Choroid plexus epithelial cell (primary cell): ENCODE results near the gene IGFALS.

Experiments used
- DNase-seq: peaks from one replicate; pipeline ENCODE4 v3.0.0-alpha.2; 2010; ENCODE audit warnings: low read depth
- H3K4me3 ChIP-seq: 2 replicates; pipeline ENCODE4 v1.5.1; 2011; ENCODE audit warnings: low read depth, mild to moderate bottlenecking, control low read depth, low read length, moderate library complexity
- TF ChIP-seq, protein P1 (sequence below): conservative IDR thresholded peaks from 2 replicates; pipeline ENCODE4 v1.5.1; 2011; ENCODE audit warnings: low read depth, mild to moderate bottlenecking, control low read depth, inconsistent platforms, low read length, moderate library complexity

IGFALS gene

DNA sequence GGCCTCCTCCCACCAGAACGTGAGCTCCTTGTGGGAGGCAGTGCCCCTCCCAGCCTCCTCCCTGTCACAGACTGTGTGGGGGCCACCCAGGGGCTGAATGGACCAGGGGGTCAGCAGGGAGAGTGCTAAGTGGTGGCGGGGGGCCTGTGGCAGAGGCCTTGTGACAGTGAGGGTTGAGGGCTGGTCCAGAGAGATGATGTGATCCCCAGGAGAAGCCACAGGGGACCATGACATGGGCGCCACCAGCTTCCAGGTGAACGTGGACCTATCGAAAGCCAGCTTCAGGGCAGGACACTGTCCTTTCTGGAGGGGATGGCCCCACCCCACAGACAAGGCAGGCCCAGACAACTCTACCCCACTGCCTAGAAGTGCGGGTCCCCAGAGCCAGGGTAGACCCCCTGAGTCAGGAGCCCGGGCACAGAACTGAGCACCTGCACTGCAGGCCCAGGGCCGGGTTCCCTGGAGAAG lies 14.2 kb downstream of the IGFALS start:
- H3K4me3 ChIP-seq = no peak overlapping the region
- TF ChIP-seq, protein P1, sequence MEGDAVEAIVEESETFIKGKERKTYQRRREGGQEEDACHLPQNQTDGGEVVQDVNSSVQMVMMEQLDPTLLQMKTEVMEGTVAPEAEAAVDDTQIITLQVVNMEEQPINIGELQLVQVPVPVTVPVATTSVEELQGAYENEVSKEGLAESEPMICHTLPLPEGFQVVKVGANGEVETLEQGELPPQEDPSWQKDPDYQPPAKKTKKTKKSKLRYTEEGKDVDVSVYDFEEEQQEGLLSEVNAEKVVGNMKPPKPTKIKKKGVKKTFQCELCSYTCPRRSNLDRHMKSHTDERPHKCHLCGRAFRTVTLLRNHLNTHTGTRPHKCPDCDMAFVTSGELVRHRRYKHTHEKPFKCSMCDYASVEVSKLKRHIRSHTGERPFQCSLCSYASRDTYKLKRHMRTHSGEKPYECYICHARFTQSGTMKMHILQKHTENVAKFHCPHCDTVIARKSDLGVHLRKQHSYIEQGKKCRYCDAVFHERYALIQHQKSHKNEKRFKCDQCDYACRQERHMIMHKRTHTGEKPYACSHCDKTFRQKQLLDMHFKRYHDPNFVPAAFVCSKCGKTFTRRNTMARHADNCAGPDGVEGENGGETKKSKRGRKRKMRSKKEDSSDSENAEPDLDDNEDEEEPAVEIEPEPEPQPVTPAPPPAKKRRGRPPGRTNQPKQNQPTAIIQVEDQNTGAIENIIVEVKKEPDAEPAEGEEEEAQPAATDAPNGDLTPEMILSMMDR = no peak
- no peak for DNase-seq

DNA sequence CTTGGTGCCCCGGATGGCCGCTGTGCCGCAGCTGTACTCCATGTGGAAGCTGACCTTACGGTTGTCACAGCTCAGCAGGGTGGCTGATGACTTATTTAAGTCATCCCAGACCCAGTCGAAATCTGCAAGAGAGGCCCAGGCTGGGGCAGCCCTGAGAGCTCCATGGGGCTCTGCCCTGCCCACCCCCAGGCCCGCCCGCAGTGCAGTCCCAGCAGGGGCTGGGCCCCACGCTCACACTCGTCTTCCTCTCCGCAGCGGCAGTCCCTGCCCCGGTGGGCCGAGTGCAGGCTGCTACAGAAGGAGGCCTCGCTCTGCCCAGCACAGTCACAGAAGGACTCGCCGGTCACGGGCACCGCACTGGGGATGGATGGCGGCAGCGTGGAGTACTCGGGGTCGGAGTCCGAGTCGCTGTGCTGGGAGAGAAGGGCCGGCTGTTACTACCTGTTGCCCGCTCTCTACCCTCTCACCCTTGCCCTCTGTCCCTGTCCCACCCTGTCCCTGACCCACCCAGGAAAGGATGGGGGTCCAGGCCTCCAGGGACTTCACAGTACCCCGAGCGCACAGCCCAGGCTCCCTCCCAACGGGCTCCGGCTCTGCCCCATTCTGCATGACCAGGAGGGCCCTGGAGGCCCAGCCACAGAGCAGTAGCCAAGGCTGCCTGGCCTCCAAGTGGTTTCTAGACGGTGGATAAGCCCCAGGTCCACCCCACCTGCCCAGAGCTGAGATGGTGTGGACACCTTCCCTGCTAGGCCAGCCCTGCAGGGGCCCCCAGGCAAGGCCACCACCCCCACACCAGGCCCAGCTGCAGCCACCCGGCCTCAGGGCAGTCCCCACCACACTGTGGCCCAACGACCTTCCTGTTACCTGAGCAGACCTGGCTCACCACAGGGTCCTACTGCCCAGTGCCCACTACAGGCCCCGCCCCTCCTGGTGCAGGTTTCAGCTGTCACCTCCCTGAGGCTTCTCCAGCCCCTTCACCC lies 15.0 kb downstream of the IGFALS start:
- peak; percentile 88 for DNase-seq

DNA sequence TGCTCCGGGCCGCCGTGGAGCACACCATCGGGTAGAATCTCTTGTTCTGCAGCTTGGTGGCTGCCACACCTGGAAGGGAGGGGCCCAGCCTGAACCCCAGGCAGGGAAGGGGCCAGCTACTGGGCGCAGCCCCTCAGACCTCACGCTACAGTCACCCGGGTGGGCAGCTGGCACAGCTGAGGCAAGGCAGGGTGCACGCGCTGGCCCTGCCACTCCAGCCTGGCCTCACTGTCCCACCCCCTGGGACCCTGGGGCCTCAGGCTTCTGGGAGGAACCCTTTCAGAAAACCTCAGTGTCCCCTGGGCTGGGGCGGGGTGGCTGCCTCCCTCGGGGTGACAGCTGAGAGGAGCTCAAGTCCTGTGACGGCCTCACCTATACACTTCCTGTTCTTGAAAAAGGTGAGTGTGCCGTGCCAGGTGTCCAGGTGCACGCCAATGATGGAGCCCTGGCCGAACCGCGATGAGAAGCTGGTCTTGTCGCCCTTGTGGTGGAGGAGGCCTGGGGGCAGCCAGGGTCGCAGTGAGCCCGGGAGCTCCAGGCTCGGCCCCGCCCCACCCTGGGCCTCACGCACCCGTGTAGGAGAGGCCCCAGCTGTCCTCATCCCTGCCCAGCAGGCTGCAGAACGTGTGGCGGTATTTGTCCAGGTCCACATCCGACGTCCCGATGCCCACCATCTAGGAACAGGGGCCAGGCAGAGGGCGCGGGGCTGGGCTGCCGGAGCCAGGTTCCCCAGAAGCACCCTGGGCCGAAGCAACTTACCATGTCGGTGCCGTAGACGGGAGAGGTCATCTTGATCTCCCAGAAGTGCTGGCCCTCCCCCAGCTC lies 15.9 kb downstream of the IGFALS start:
- H3K4me3 ChIP-seq = no peak overlapping the region
- DNase-seq = no peak
- TF ChIP-seq, protein P1 = no peak

More for the DNA sequence above, 15.0 kb downstream of the IGFALS start:
- TF ChIP-seq, protein P1 = no peak
- no peak overlapping the region for H3K4me3 ChIP-seq

DNA sequence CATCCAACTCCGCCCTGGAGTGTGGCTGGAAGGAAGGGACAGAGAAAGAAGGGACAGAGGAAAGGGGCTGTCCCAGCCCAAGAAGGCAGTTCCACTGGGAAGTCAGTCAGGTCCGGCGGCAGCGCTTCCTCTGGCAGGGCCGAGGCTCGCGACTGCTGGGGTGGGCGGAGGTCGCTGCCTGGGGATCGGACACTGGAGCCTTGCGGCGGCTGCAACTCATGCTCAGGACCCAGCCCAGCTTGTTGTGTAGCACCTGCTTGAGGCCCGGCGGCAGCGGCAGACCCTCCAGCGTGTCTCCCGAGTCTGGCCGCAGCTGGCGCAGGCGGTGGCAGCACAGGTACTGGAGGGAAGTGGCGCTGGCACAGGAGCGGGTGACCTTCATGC lies 16.5 kb downstream of the IGFALS start:
- H3K4me3 ChIP-seq = no peak overlapping the region
- DNase-seq = no peak
- TF ChIP-seq, protein P1 = no peak

DNA sequence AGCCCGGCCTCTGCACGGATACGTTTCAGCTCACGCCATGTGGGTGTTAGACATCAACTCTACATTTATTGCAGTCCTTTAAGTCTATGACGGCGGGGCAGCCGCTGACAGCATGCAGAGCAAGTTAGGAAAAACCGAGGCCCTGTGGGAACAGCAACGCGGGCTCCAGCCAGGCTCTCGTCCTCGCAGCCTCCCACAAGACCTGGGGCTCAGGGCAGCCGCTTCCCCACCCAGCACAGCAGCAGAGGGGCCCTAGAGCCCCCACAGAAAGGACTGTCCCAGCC lies 16.9 kb downstream of the IGFALS start:
- no peak overlapping the region for H3K4me3 ChIP-seq
- DNase-seq = no peak
- TF ChIP-seq, protein P1 = no peak

DNA sequence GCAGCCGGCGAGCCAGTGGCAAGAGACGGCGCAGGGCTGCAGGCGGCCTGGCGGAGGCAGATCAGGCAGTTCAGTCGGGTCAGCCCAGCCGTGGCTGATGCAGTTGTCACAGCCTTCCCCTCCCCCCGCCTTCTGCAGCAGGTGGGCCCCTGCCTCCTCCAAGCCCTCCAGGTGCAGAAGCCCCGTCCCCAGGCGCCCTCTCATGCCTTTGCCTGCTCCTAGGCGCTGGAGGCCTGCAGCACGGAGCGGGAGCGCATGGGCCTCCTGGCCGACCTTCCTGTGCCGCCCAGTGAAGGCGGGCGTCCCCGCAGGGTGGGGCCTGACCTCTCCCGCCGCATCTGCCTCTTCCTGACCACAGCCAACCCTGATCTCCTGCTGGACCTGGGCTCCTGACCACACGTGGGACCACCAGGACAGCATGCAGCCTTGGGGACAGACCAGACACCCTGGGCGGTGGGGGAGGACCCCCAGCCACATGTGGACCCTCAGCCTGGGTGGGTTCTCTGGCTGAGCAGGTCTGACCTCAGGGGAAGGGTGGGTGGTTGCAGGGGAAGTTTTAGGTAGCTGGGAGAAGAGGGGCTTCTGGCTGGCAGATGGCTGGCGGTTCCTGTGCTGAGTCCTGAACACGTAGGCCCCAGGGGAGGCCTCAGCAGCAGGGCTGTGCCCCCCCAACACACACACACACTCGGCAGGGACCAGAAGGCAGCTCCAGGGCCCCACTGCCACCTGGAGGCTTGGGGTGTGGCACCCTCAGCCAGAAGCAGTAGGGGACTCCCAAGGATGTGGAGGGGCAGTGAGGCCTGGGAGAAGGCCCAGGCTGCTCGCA lies 17.4 kb downstream of the IGFALS start:
- DNase-seq = no peak
- H3K4me3 ChIP-seq = no peak overlapping the region
- TF ChIP-seq, protein P1 = no peak
